ENCODE data around the gene EIF4G1. TPM values are rescaled to one million over a fixed set of nuclear protein-coding genes. Genes with fewer than 3 reads are reported as not detected.
"Not testable (repeated sequence)": the region's sequence is repeated elsewhere in the genome, so short reads cannot be mapped to it uniquely, and the experiment has no call there.

Gene EIF4G1
- 387 and 410 TPM in 2 replicates for total RNA-seq

GRCh38 chr3:184314363-184314699 lies at the start of gene EIF4G1:
EIF4G1 (plus strand) TSS chr3:184314606; CDS start chr3:184315797, 1,191 bp downstream.
- intact Hi-C loops (cut with micrococcal nuclease): loop anchor here (1.0 to 10.0 kb wide), 12 partner anchors 15 to 1624 kb away; partner anchors contain the start of genes ABCC5, ABCF3, AP2M1 and EEF1AKMT4

GRCh38 chr3:184267249-184267648 lies 47.2 kb upstream of the EIF4G1 start:
- intact Hi-C loops (cut with micrococcal nuclease): not testable (repeated sequence)

GRCh38 chr3:184272269-184272668 lies 42.1 kb upstream of the EIF4G1 start:
- intact Hi-C loops (cut with micrococcal nuclease): no loop called here

GRCh38 chr3:184275381-184275701 lies 39.1 kb upstream of the EIF4G1 start:
- intact Hi-C loops (cut with micrococcal nuclease): no loop called here

- intact Hi-C loops (cut with micrococcal nuclease): no loop called here
Observed at GRCh38 chr3:184275961-184276910, 38.2 kb upstream of the EIF4G1 start, which contains the start of gene ECE2. ECE2 (plus strand) TSS chr3:184276022; CDS start chr3:184276154, 132 bp downstream.

GRCh38 chr3:184277366-184277765 lies 37.0 kb upstream of the EIF4G1 start:
- intact Hi-C loops (cut with micrococcal nuclease): no loop called here

- intact Hi-C loops (cut with micrococcal nuclease): no loop called here
Observed at GRCh38 chr3:184282941-184283340, 31.5 kb upstream of the EIF4G1 start.

GRCh38 chr3:184283681-184284080 lies 30.7 kb upstream of the EIF4G1 start:
- intact Hi-C loops (cut with micrococcal nuclease): no loop called here

GRCh38 chr3:184284696-184285095 lies 29.7 kb upstream of the EIF4G1 start:
- intact Hi-C loops (cut with micrococcal nuclease): no loop called here

GRCh38 chr3:184289426-184289938 lies 24.9 kb upstream of the EIF4G1 start:
- intact Hi-C loops (cut with micrococcal nuclease): loop anchor here (1.0 to 2.0 kb wide), 8 partner anchors 9 to 394 kb away; partner anchors contain the start of gene ABCC5

- intact Hi-C loops (cut with micrococcal nuclease): no loop called here
Observed at GRCh38 chr3:184290331-184290730, 24.1 kb upstream of the EIF4G1 start.

GRCh38 chr3:184291044-184291737 lies 23.2 kb upstream of the EIF4G1 start:
- intact Hi-C loops (cut with micrococcal nuclease): no loop called here

GRCh38 chr3:184291738-184292445 lies 22.5 kb upstream of the EIF4G1 start:
- intact Hi-C loops (cut with micrococcal nuclease): no loop called here

GRCh38 chr3:184295771-184296170 lies 18.6 kb upstream of the EIF4G1 start:
- intact Hi-C loops (cut with micrococcal nuclease): loop anchor here (5.0 kb wide), 4 partner anchors 598 to 1292 kb away; partner anchors contain the start of genes KLHL24, SENP2 and YEATS2

- intact Hi-C loops (cut with micrococcal nuclease): loop anchor here (5.0 kb wide), 4 partner anchors 599 to 1291 kb away; partner anchors contain the start of genes KLHL24, SENP2 and YEATS2
Observed at GRCh38 chr3:184296616-184297015, 17.8 kb upstream of the EIF4G1 start.

GRCh38 chr3:184298759-184299487 lies 15.5 kb upstream of the EIF4G1 start, which contains the start of gene PSMD2:
PSMD2 (plus strand) TSS chr3:184299241; CDS start chr3:184299267, 26 bp downstream.
- intact Hi-C loops (cut with micrococcal nuclease): loop anchor here (1.0 to 5.0 kb wide), 17 partner anchors 10 to 1288 kb away; partner anchors contain the start of genes ABCC5, ABCF3, AP2M1 and EEF1AKMT4

- intact Hi-C loops (cut with micrococcal nuclease): loop anchor here (1.0 to 5.0 kb wide), 15 partner anchors 15 to 1288 kb away; partner anchors contain the start of genes ABCC5, ABCF3, AP2M1 and EEF1AKMT4
Observed at GRCh38 chr3:184299488-184300377, 14.7 kb upstream of the EIF4G1 start.

- intact Hi-C loops (cut with micrococcal nuclease): no loop called here
Observed at GRCh38 chr3:184300378-184300720, 14.1 kb upstream of the EIF4G1 start.

GRCh38 chr3:184305577-184305976 lies 8.8 kb upstream of the EIF4G1 start:
- intact Hi-C loops (cut with micrococcal nuclease): no loop called here
